ENCODE results near the gene KLHDC4. TPM values are rescaled to one million over a fixed set of nuclear protein-coding genes. Genes with fewer than 3 reads are reported as not detected.

The KLHDC4 gene
- total RNA-seq, 2 experiments from 2014 or later: 80.8 to 81.7 TPM

DNA sequence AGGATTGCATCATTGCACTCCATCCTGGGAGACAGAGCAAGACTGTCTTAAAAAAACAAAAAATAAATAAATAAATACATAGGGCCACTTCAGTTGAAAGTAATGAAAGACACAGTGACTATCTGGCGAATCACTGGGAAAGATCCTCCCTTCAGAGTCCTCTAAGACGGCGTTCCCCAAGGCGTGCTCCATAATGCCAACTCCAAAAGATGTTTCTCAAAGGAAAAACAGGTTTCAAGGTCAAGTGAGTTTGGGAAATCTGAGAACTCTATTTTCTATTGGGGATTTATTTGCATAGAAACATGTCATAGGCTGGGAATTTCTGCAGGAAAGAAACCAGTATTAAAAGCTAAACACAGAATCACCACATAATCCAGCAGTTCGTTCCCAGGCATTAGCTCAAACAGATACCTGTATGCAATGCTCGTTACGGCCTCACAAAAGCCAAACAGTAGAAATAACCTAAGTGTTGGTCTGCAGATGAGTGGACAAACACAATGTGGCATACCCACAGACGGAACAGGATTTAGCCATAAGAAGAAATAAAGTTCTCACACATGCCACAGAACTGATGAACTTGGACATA is 7.9 kb downstream of the KLHDC4 start:
- ChIA-PET CTCF (interaction anchor here (0.9 to 1.6 kb wide), 2 partner anchors 11 to 114 kb away, joined by 3 to 4 read pairs; no protein-coding TSS in a partner anchor), POLR2A (no interaction called here)
- DNase-seq (no peak), ATAC-seq (no peak)
- Mint-ChIP-seq H3K4me1 (ENCODE audit: low read depth) (peaks cover 22% of the 10 kb centered on the region), H3K36me3 (ENCODE audit: low read depth) (peaks cover 62% of the 10 kb centered on the region), H3K9me3 (no peaks in the 10 kb centered on the region), H3K4me3 (no peak overlapping the region), H3K27me3 (no peaks in the 10 kb centered on the region), H3K27ac (no peak overlapping the region)
- TF ChIP-seq, protein P1, sequence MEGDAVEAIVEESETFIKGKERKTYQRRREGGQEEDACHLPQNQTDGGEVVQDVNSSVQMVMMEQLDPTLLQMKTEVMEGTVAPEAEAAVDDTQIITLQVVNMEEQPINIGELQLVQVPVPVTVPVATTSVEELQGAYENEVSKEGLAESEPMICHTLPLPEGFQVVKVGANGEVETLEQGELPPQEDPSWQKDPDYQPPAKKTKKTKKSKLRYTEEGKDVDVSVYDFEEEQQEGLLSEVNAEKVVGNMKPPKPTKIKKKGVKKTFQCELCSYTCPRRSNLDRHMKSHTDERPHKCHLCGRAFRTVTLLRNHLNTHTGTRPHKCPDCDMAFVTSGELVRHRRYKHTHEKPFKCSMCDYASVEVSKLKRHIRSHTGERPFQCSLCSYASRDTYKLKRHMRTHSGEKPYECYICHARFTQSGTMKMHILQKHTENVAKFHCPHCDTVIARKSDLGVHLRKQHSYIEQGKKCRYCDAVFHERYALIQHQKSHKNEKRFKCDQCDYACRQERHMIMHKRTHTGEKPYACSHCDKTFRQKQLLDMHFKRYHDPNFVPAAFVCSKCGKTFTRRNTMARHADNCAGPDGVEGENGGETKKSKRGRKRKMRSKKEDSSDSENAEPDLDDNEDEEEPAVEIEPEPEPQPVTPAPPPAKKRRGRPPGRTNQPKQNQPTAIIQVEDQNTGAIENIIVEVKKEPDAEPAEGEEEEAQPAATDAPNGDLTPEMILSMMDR (IDR thresholded peaks at IDR 0.05): no peak
- intact Hi-C loops (cut with micrococcal nuclease): no loop called here

DNA sequence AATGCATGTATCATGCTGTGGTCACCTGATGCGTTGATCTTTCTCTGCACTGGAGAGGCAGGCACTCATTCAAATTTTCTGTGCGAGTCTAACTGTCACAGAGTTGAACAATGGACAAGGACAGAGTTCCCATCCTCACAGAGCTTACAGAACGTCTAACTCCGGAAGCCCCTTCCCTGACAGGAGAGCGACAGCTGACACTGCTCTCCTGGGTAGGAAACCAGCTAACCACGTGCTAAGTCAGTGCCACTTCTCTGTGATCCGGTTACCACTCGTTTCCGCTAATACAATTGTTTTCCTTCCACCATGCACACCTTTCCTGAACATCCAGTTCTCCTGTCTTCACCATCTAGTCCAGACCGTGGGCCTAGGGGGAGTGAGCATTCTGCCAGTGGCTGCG is 11.3 kb downstream of the KLHDC4 start:
- Mint-ChIP-seq H3K4me1 (ENCODE audit: low read depth) (peaks cover 7% of the 10 kb centered on the region), H3K27me3 (no peaks in the 10 kb centered on the region), H3K4me3 (no peak overlapping the region), H3K36me3 (ENCODE audit: low read depth) (peaks cover 55% of the 10 kb centered on the region), H3K27ac (peak overlapping the region; percentile 15), H3K9me3 (no peaks in the 10 kb centered on the region)
- ATAC-seq: no peak
- POLR2A ChIA-PET: interaction anchor here (1.5 kb wide), 1 partner anchor 39 kb away, joined by 4 read pairs; no protein-coding TSS in a partner anchor
- TF ChIP-seq, protein P1 (IDR thresholded peaks at IDR 0.05): no peak
- intact Hi-C loops (cut with micrococcal nuclease): no loop called here
- DNase-seq: no peak
- CTCF ChIA-PET: interaction anchor here (2.4 kb wide), 1 partner anchor 14 kb away, joined by 11 read pairs; no protein-coding TSS in a partner anchor

DNA sequence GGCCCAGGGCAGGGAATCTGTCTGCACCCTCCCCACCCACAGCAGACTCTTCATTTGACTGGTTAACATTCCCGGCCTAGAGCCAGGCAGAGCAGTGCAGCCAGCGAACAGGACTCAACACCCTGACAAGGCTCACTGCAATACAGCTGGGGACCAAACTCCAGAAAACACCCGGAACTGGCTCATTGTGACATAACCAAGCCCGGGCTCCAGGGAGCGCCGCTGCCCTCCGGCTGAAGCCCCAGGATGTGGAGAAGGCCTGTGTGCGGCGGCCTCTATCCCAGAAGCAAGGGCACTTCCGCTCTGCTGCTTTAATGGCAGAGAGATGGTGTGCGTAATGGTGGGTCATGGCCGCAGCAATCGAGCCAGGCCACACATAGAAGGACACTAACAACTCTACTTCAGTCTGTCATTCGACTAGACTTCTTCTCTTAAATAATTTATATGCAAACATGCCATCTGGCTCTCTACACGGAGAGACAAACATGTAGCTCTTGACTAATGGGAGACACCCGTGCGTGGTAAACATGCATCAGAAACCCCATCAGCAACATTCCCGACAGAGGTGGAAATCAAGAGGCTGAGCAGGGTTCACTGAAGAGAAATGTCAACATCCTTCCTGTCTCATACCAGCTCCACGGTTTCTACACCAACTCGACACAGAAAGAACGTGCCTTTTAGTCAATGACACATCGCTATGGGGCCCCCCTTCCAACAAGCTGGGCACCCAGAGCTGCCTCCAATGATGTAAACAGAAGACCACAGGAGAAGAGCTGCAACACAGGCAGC is 18.0 kb downstream of the KLHDC4 start:
- Mint-ChIP-seq H3K27ac (peak overlapping the region; percentile 55), H3K4me3 (no peak overlapping the region), H3K4me1 (ENCODE audit: low read depth) (peaks cover 7% of the 10 kb centered on the region), H3K9me3 (no peaks in the 10 kb centered on the region), H3K36me3 (ENCODE audit: low read depth) (peaks cover 39% of the 10 kb centered on the region), H3K27me3 (no peaks in the 10 kb centered on the region)
- ChIA-PET POLR2A (no interaction called here), CTCF (interaction anchor here (2.3 kb wide), 1 partner anchor 21 kb away, joined by 5 read pairs; no protein-coding TSS in a partner anchor)
- no peak for ATAC-seq
- no peak for DNase-seq
- intact Hi-C loops (cut with micrococcal nuclease): no loop called here
- TF ChIP-seq, protein P1 (IDR thresholded peaks at IDR 0.05): no peak

DNA sequence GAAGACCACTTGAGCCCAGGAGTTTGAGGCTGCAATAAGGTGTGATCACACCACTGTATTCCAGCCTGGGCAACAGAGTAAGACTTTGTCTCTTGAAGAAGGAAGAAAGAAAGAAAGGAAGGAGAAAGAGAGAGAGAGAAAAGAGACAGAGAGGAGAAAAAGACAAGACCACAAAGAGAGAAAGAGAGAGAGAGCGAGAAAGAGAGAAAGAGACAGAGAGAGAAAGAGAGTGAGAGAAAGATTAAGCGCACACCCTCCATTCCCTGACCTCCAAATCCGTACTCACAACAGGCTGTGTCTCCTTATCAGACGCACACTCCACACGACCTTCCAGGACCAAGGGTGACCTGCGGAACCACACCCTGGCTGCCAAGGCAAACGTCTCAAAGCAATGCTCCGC is 19.6 kb downstream of the KLHDC4 start:
- Mint-ChIP-seq H3K9me3 (no peaks in the 10 kb centered on the region), H3K27ac (no peak overlapping the region)

More for the DNA sequence above, 19.6 kb downstream of the KLHDC4 start:
- DNase-seq (no peak), ATAC-seq (no peak)
- intact Hi-C loops (cut with micrococcal nuclease): no loop called here
- Mint-ChIP-seq H3K36me3 (ENCODE audit: low read depth) (peaks cover 35% of the 10 kb centered on the region), H3K4me3 (no peak overlapping the region), H3K27me3 (no peaks in the 10 kb centered on the region), H3K4me1 (ENCODE audit: low read depth) (peaks cover 10% of the 10 kb centered on the region)
- TF ChIP-seq, protein P1 (IDR thresholded peaks at IDR 0.05): no peak
- CTCF ChIA-PET: no interaction called here
- POLR2A ChIA-PET: no interaction called here

Measured in activated CD8-positive, alpha-beta T cell treated with anti-CD3 and anti-CD28 coated beads for 36 hours (primary cell).